Liver (tissue), 9 donors: Measurements from ENCODE around the gene CUEDC1. TPM values are rescaled to one million over a fixed set of nuclear protein-coding genes. Genes with fewer than 3 reads are reported as not detected.

Experiments used
- DNase-seq: peaks from one replicate; pipeline ENCODE4 v3.0.0-alpha.2; 2017; ENCODE audit warnings: low spot score
- H3K27ac ChIP-seq, 2 donors: one replicate each; pipeline ENCODE4 v1.7.0; 2013; ENCODE audit warnings: inconsistent platforms in 2 of 2, low read length in 2 of 2, control low read depth in 1 of 2, low read depth in 1 of 2, mild to moderate bottlenecking in 1 of 2
- H3K27me3 ChIP-seq, 4 donors: one replicate each; pipeline versions ENCODE4 v1.6.1 to v1.7.0; 2013; ENCODE audit warnings: low read length in 3 of 4, inconsistent platforms in 1 of 4, mild to moderate bottlenecking in 1 of 4, moderate library complexity in 1 of 4; ENCODE audit not compliant: control insufficient read depth in 4 of 4, insufficient read depth in 4 of 4
- H3K36me3 ChIP-seq, 4 donors: one replicate each; pipeline versions ENCODE4 v1.6.1 to v1.7.0; 2013; ENCODE audit warnings: low read length in 3 of 4, mild to moderate bottlenecking in 3 of 4, low read depth in 1 of 4, moderate library complexity in 1 of 4; ENCODE audit not compliant: control insufficient read depth in 4 of 4, insufficient read depth in 3 of 4
- H3K4me1 ChIP-seq, 4 donors: one replicate each; pipeline versions ENCODE4 v1.6.1 to v1.7.0; 2013; ENCODE audit warnings: low read length in 3 of 4, mild to moderate bottlenecking in 3 of 4, moderate library complexity in 1 of 4; ENCODE audit not compliant: control insufficient read depth in 4 of 4, insufficient read depth in 4 of 4
- H3K4me3 ChIP-seq, 3 donors: one replicate each; pipeline versions ENCODE4 v1.6.1 to v1.7.0; 2013; ENCODE audit warnings: low read length in 3 of 3, control low read depth in 1 of 3, low read depth in 1 of 3, mild to moderate bottlenecking in 1 of 3
- H3K9ac ChIP-seq, 2 donors: one replicate each; pipeline ENCODE4 v1.7.0; 2013; ENCODE audit warnings: low read length in 2 of 2, mild to moderate bottlenecking in 2 of 2, moderate library complexity in 2 of 2, control low read depth in 1 of 2, low read depth in 1 of 2
- H3K9me3 ChIP-seq, 4 donors: one replicate each; pipeline versions ENCODE4 v1.6.1 to v1.7.0; 2013; ENCODE audit warnings: low read length in 3 of 4; ENCODE audit not compliant: control insufficient read depth in 4 of 4
- CTCF ChIP-seq: fragments of 150-350 bp; IDR thresholded peaks from 2 replicates; pipeline ENCODE4 v1.5.1; 2017; ENCODE audit warnings: improper control_type of control experiment, low read depth, low read length; ENCODE audit not compliant: missing input control
- EGR1 ChIP-seq, 2 donors: IDR thresholded peaks; 2 replicates each; pipeline ENCODE4 v1.6.1; 2016 to 2018; ENCODE audit warnings: antibody characterized with exemption in 2 of 2, low read depth in 2 of 2
- FOXA1 ChIP-seq: IDR thresholded peaks from 2 replicates; pipeline ENCODE4 v1.6.1; 2016; ENCODE audit warnings: antibody characterized with exemption
- FOXA2 ChIP-seq: IDR thresholded peaks from 2 replicates; pipeline ENCODE4 v1.6.1; 2016; ENCODE audit warnings: antibody characterized with exemption
- GABPA ChIP-seq, 2 donors: IDR thresholded peaks in 1 of 2; conservative IDR thresholded peaks in 1 of 2; 2 replicates each; pipeline ENCODE4 v1.6.1; 2016; ENCODE audit warnings: antibody characterized with exemption in 2 of 2, mild to moderate bottlenecking in 1 of 2, moderate library complexity in 1 of 2
- HNF4G ChIP-seq: IDR thresholded peaks from 2 replicates; pipeline ENCODE4 v1.6.1; 2016; ENCODE audit warnings: antibody characterized with exemption
- NR2F2 ChIP-seq: IDR thresholded peaks from 2 replicates; pipeline ENCODE4 v1.6.1; 2016; ENCODE audit warnings: antibody characterized with exemption
- RAD21 ChIP-seq, 2 donors: IDR thresholded peaks; 2 replicates each; pipeline ENCODE4 v1.6.1; 2016; ENCODE audit warnings: antibody characterized with exemption in 2 of 2, mild to moderate bottlenecking in 2 of 2
- REST ChIP-seq: IDR thresholded peaks from 2 replicates; pipeline ENCODE4 v1.6.1; 2016; ENCODE audit warnings: antibody characterized with exemption, mild to moderate bottlenecking
- RXRA ChIP-seq, 2 donors: IDR thresholded peaks; 2 replicates each; pipeline ENCODE4 v1.6.1; 2017 to 2018; ENCODE audit warnings: antibody characterized with exemption in 2 of 2, mild to moderate bottlenecking in 1 of 2
- TAF1 ChIP-seq: conservative IDR thresholded peaks from 2 replicates; pipeline ENCODE4 v1.6.1; 2016; ENCODE audit warnings: antibody characterized with exemption, mild to moderate bottlenecking
- ZBTB33 ChIP-seq: IDR thresholded peaks from 2 replicates; pipeline ENCODE4 v1.6.1; 2016; ENCODE audit warnings: antibody characterized with exemption
- WGBS: extraction: QIAGEN DNeasy Blood & Tissue Kit; methylation state at CpG from one replicate; pipeline ENCODE4 v1.1.7; 2013; 5-methylcytosine and 5-hydroxymethylcytosine counted together
- polyA plus RNA-seq, 2 donors: library from polyadenylated mRNA; stranded (reverse) in 1 of 2; unstranded in 1 of 2; fragments of 200-250 nt in 1 of 2; fragments of >200 nt in 1 of 2; fragmentation: Nextera tagmentation in 1 of 2; extraction: Ambion mirVana in 1 of 2; gene quantifications; one replicate each; pipeline versions ENCODE4 v1.2.1 to v1.2.3, GENCODE V29; 2013 to 2015
- total RNA-seq, 2 donors: library from RNA; depleted of rRNA; stranded (reverse); fragments of >200 nt; gene quantifications; one replicate each; pipeline ENCODE4 v1.2.3, GENCODE V29; 2014
- TF ChIP-seq, protein P1 (sequence below): IDR thresholded peaks from 2 replicates; pipeline ENCODE4 v1.6.1; 2016; ENCODE audit warnings: antibody characterized with exemption
- donor health status: healthy.
- donor health status: healthy.
- donor health status: healthy.
- donor health status: healthy.
- donor health status: healthy.

The CUEDC1 gene
- total and polyA plus RNA-seq, 4 donors: 2.6 to 4.9 (median 3.4) TPM

- Histone ChIP-seq H3K36me3 (no peaks in the 10 kb centered on the region), H3K4me1 (no peaks in the 10 kb centered on the region), H3K27me3 (no peaks in the 10 kb centered on the region), H3K9me3 (no peaks in the 10 kb centered on the region), H3K9ac (no peak overlapping the region), H3K27ac (no peak overlapping the region), H3K4me3 (no peak overlapping the region)
- TF ChIP-seq GABPA (IDR thresholded peaks at IDR 0.05 in 1 of 2, conservative IDR thresholded peaks at IDR 0.05 in 1 of 2) (no peak), NR2F2 (no peak)
- TF ChIP-seq, protein P1, sequence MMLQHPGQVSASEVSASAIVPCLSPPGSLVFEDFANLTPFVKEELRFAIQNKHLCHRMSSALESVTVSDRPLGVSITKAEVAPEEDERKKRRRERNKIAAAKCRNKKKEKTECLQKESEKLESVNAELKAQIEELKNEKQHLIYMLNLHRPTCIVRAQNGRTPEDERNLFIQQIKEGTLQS: no peak
- WGBS: 73% methylated on average over 9 of the region's 9 CpGs
- no peak for DNase-seq
Measured at GRCh38 chr17:57818066-57818465, 137.1 kb downstream of the CUEDC1 start.

- H3K27me3 ChIP-seq: no peaks in the 10 kb centered on the region
- no peak overlapping the region for H3K4me3 ChIP-seq
- no peaks in the 10 kb centered on the region for H3K36me3 ChIP-seq
- no peak for TF ChIP-seq NR2F2
- TF ChIP-seq RAD21 (IDR thresholded peaks at IDR 0.05): no peak
- TF ChIP-seq FOXA2: no peak
- TF ChIP-seq RXRA (IDR thresholded peaks at IDR 0.05): no peak
- no peak for TF ChIP-seq FOXA1
- TF ChIP-seq CTCF: no peak
- no peak for TF ChIP-seq ZBTB33
- no peak for TF ChIP-seq TAF1
- no peak for TF ChIP-seq GABPA (IDR thresholded peaks at IDR 0.05 in 1 of 2, conservative IDR thresholded peaks at IDR 0.05 in 1 of 2)
- no peak for TF ChIP-seq REST
- TF ChIP-seq EGR1 (IDR thresholded peaks at IDR 0.05; ENCODE audit: low read depth in 2 of 2): no peak
- TF ChIP-seq HNF4G: no peak
- H3K9ac ChIP-seq: no peak overlapping the region
- WGBS: 90% methylated on average over 4 of the region's 4 CpGs
- no peak overlapping the region for H3K27ac ChIP-seq
- no peaks in the 10 kb centered on the region for H3K9me3 ChIP-seq
- no peaks in the 10 kb centered on the region for H3K4me1 ChIP-seq
- no peak for DNase-seq
Measured at GRCh38 chr17:57817299-57817698, 137.9 kb downstream of the CUEDC1 start.
